Tibial nerve (tissue), 4 donors: ENCODE results near the gene GIPC3. TPM values are rescaled to one million over a fixed set of nuclear protein-coding genes. Genes with fewer than 3 reads are reported as not detected.
"Not testable (repeated sequence)": the region's sequence is repeated elsewhere in the genome, so short reads cannot be mapped to it uniquely, and the experiment has no call there.

ENCODE experiments used
- DNase-seq, 2 donors: peaks; one replicate each; pipeline ENCODE4 v3.0.0-alpha.2; 2019; ENCODE audit warnings: low spot score in 2 of 2
- H3K27ac ChIP-seq, 4 donors: fragments of 200-600 bp; sonication (generic) in 3 of 4; one replicate each; pipeline ENCODE4 v1.5.1; 2017 to 2019; ENCODE audit warnings: mild to moderate bottlenecking in 1 of 4
- H3K27me3 ChIP-seq, 2 donors: fragments of 200-600 bp; sonication (generic) in 1 of 2; one replicate each; pipeline versions ENCODE4 v1.5.1 to v1.6.0; 2017 to 2019
- H3K36me3 ChIP-seq, 3 donors: fragments of 200-600 bp; sonication (generic); one replicate each; pipeline ENCODE4 v1.5.1; 2018 to 2019
- H3K4me1 ChIP-seq, 4 donors: fragments of 200-600 bp; sonication (generic) in 3 of 4; one replicate each; pipeline ENCODE4 v1.5.1; 2017 to 2019
- H3K4me3 ChIP-seq, 4 donors: fragments of 200-600 bp; sonication (generic) in 3 of 4; one replicate each; pipeline ENCODE4 v1.5.1; 2017 to 2019; ENCODE audit warnings: mild to moderate bottlenecking in 1 of 4, moderate library complexity in 1 of 4
- H3K9me3 ChIP-seq, 4 donors: fragments of 200-600 bp; sonication (generic) in 3 of 4; one replicate each; pipeline ENCODE4 v1.5.1; 2017 to 2019
- EP300 ChIP-seq, 2 donors: sonication (generic); formaldehyde crosslinking; IDR thresholded peaks; one replicate each; pipeline ENCODE4 v1.6.1; 2017; ENCODE audit warnings: antibody characterized with exemption in 2 of 2, mild to moderate bottlenecking in 1 of 2
- POLR2A ChIP-seq, 2 donors: fragments of 450-650 bp; IDR thresholded peaks; one replicate each; pipeline ENCODE4 v1.6.1; 2017; ENCODE audit warnings: antibody characterized with exemption in 2 of 2, mild to moderate bottlenecking in 2 of 2, moderate library complexity in 2 of 2
- WGBS, 2 donors: methylation state at CpG; one replicate each; pipeline ENCODE4 v1.1.5; 2018; 5-methylcytosine and 5-hydroxymethylcytosine counted together
- total RNA-seq, 4 donors: library from RNA; depleted of rRNA; stranded (reverse); fragments of >200 nt; gene quantifications; one replicate each; pipeline ENCODE4 v1.1.0, GENCODE V29; 2016
- TF ChIP-seq, protein P1 (sequence below), 5 experiments: fragments of 200-600 bp in 3 of 5; fragments of 450-650 bp in 2 of 5; sonication (generic) in 3 of 5; IDR thresholded peaks; one replicate each; pipeline ENCODE4 v1.5.1; 2016 to 2019; ENCODE audit warnings: antibody characterized with exemption in 5 of 5, mild to moderate bottlenecking in 3 of 5, moderate library complexity in 2 of 5

The GIPC3 gene
- total RNA-seq, 4 donors from 2014 or later = 0.21 to 2.4 (median 1.1) TPM

DNA sequence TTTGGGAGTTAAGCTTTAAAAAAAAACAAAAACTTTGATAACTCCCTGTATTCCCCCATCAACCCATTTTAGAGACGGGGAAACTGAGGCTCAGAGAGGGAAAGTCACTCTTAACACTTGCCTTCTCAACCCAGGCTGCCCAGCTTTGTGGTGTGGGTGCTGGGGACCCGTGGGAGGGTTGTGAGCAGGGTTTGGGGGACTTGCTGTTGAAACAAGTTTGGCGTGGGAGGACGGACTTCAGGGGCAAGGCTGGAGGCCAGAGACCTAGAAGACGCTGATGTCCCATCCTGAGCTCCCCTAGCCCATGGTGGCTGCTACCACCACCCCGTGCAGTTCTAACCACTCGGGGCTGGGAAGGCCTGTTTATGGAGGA lies 42.1 kb downstream of the GIPC3 start:
- TF ChIP-seq, protein P1, sequence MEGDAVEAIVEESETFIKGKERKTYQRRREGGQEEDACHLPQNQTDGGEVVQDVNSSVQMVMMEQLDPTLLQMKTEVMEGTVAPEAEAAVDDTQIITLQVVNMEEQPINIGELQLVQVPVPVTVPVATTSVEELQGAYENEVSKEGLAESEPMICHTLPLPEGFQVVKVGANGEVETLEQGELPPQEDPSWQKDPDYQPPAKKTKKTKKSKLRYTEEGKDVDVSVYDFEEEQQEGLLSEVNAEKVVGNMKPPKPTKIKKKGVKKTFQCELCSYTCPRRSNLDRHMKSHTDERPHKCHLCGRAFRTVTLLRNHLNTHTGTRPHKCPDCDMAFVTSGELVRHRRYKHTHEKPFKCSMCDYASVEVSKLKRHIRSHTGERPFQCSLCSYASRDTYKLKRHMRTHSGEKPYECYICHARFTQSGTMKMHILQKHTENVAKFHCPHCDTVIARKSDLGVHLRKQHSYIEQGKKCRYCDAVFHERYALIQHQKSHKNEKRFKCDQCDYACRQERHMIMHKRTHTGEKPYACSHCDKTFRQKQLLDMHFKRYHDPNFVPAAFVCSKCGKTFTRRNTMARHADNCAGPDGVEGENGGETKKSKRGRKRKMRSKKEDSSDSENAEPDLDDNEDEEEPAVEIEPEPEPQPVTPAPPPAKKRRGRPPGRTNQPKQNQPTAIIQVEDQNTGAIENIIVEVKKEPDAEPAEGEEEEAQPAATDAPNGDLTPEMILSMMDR (IDR thresholded peaks at IDR 0.05) = no peak
- TF ChIP-seq POLR2A (IDR thresholded peaks at IDR 0.05) (no peak), EP300 (IDR thresholded peaks at IDR 0.05) (no peak)
- no peaks in the 10 kb centered on the region for H3K27me3 ChIP-seq
- WGBS, 2 donors = 59 to 61% methylated on average over 7 of the region's 7 CpGs
- H3K36me3 ChIP-seq = peaks cover 0 to 43% (median 0%) of the 10 kb centered on the region in 3 donors
- H3K9me3 ChIP-seq = no peaks in the 10 kb centered on the region
- peaks cover 0 to 32% (median 16%) of the 10 kb centered on the region in 4 donors for H3K4me1 ChIP-seq
- peak overlapping the region in 1 of 4 donors; percentile 70 for H3K4me3 ChIP-seq
- peak overlapping the region in 3 of 4 donors; percentile 57 to 94 (median 90) for H3K27ac ChIP-seq
- peak in 1 of 2 donors; percentile 13 for DNase-seq

DNA sequence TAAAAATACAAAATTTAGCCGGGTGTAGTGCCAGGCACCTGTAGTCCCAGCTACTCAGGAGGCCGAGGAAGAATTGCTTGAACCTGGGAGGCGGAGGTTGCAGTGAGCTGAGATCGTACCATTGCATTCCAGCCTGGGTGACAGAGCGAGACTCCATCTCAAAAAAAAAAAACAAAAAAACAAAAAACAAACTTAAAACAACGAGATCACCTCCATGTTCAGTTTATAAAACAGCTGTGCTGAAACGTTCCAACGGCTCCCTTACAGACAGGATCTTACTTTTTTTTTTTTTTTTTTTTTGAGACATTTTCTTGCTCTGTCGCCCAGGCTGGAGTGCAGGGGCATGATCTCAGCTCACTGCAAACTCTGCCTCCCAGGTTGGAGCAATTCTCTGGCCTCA lies 43.5 kb downstream of the GIPC3 start:
- Histone ChIP-seq H3K36me3 (peaks cover 0 to 43% (median 0%) of the 10 kb centered on the region in 3 donors), H3K4me1 (peaks cover 0 to 31% (median 16%) of the 10 kb centered on the region in 4 donors), H3K27ac (peak overlapping the region in 1 of 4 donors; percentile 15)
- H3K4me3 ChIP-seq, H3K9me3 ChIP-seq, DNase-seq, H3K27me3 ChIP-seq: not testable (repeated sequence)
- 67 to 72% methylated on average over 9 of the region's 9 CpGs for WGBS, 2 donors

DNA sequence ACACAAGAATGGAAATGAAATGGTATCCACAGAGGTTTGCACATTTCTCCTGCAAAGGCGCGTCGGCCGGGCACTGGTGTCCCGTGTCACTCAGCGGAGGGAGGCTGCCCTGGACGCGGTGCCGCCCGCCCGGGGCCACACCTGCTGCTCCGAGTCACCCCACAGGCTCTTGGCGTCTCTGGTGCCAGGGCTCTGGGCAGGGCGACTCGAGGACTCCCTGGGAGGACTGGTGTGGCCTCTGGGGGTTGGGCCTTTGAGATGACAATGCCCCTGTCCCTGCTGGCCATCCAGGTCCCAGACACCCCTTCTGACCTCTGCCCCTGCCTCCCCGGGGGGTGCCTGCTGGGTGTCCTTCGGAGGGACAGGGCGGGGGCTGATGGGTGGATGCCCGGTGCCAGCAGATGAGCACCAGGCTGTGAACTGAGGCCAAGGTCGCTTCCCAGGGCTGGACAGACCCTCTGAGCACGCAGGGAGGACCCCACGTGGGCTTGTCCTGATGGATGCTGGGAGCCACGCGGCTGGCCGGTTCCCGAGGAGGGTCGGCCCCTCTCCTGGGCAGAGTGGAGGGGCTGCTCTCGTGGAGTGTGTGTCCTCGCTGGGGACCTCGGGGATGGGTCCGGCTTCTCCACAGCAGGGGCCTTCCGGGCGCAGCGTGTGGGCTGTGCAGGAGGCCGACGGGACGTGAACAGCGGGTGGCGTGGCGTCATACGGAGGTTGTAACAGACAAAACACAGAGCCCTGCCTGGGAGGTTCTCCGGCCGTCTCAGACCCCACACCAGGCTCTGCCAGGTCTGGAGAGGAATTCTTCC lies 46.0 kb downstream of the GIPC3 start:
- Histone ChIP-seq H3K36me3 (peaks cover 0 to 64% (median 0%) of the 10 kb centered on the region in 3 donors), H3K9me3 (no peaks in the 10 kb centered on the region), H3K4me1 (peaks cover 0 to 7% (median 2%) of the 10 kb centered on the region in 4 donors), H3K27ac (no peak overlapping the region), H3K4me3 (no peak overlapping the region), H3K27me3 (no peaks in the 10 kb centered on the region)
- TF ChIP-seq EP300 (IDR thresholded peaks at IDR 0.05) (no peak), POLR2A (IDR thresholded peaks at IDR 0.05) (no peak)
- TF ChIP-seq, protein P1 (IDR thresholded peaks at IDR 0.05) = no peak
- 91% methylated on average over 34 to 37 of the region's 43 CpGs for WGBS, 2 donors
- DNase-seq = no peak

DNA sequence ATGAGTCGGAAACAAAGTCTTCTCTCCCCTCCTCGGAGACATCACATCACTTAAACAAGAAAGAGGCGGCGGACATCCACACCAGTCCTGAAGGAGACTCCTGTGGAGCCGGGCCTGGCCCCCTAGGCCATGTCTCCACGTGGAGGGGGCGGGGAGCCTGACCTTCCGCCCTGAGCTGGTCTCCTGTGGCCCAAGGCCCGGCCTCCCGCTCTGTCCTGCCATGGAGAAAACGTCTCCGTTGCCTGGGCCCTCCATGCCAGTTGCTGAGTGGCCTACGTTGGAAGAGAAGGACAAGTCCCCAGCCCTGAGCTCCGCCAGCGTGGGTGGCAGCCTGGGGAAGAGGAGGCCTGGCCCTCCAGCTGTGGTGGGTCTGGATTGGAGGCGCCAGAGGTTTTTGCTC lies 46.8 kb downstream of the GIPC3 start:
- Histone ChIP-seq H3K9me3 (no peaks in the 10 kb centered on the region), H3K4me3 (no peak overlapping the region), H3K27ac (peak overlapping the region in 1 of 4 donors; percentile 52), H3K36me3 (peaks cover 0 to 72% (median 0%) of the 10 kb centered on the region in 3 donors), H3K27me3 (no peaks in the 10 kb centered on the region), H3K4me1 (peaks cover 0 to 6% (median 2%) of the 10 kb centered on the region in 4 donors)
- TF ChIP-seq EP300 (IDR thresholded peaks at IDR 0.05) (no peak), POLR2A (IDR thresholded peaks at IDR 0.05) (no peak)
- TF ChIP-seq, protein P1 (IDR thresholded peaks at IDR 0.05) = no peak
- no peak for DNase-seq
- 68 to 78% methylated on average over 15 to 16 of the region's 16 CpGs for WGBS, 2 donors

DNA sequence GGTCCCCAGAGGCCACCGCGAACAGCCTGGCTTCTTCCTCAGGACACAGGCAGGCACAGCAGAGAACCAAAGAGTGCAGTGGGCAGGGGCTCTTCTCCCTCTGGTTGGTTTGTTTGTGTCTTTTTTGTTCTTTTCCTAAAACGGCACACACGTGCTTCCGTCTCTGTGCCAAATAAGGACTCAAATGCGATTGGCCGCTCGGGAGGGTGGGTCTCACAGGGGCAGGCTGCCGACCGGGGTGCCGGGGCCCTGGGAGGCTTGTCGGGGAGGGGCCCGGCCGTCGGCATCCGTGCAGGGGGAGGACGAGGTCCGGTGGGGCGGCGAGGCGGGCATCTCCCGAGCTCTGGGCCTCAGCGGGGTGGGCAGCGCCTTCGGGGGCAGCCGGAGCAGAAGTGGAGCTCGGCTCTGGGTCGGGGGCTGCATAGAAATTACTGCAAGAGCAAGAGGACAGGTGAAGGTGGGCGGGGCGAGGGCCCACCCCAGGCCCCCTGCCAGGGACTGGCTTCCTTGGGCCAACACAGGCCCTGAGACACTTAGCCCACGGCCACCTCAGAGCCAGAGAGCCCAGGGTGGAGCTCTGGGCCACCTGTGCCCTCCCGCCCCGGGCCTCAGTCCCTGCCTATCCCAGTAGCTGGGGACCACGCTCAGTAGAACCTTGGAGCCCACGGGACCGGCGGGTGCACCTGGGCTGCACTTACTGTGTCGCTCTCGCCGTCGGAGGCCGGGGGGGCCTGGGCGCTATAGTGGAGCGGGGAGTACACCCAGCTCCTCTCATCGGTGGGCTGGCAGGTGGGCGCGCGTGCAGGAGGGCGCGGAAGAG lies 47.7 kb downstream of the GIPC3 start:
- WGBS, 2 donors = 85 to 89% methylated on average over 48 to 50 of the region's 50 CpGs
- Histone ChIP-seq H3K36me3 (peaks cover 0 to 81% (median 0%) of the 10 kb centered on the region in 3 donors), H3K27ac (peak overlapping the region in 1 of 4 donors; percentile 52), H3K4me3 (no peak overlapping the region), H3K27me3 (no peaks in the 10 kb centered on the region), H3K9me3 (no peaks in the 10 kb centered on the region), H3K4me1 (no peaks in the 10 kb centered on the region)
- DNase-seq = no peak
- TF ChIP-seq, protein P1 (IDR thresholded peaks at IDR 0.05) = no peak
- TF ChIP-seq EP300 (IDR thresholded peaks at IDR 0.05) = no peak
- no peak for TF ChIP-seq POLR2A (IDR thresholded peaks at IDR 0.05)
